HG03175 (cell line): ENCODE data around the gene PPP5C.
A peak's percentile ranks its signal among the peaks of the same experiment; 100 is the strongest.
"Not testable (repeated sequence)": the region's sequence is repeated elsewhere in the genome, so short reads cannot be mapped to it uniquely, and the experiment has no call there.

Experiments
- ATAC-seq: cut with Tn5 transposase; IDR thresholded peaks from one replicate; pipeline ENCODE4 v1.9.1; 2021; ENCODE audit warnings: mild to moderate bottlenecking, moderate library complexity; ENCODE audit not compliant: unreplicated experiment

PPP5C gene

GRCh38 chr19:46346821-46347571 lies at the start of gene PPP5C:
PPP5C (plus strand) TSS chr19:46347087; CDS start chr19:46347097, 10 bp downstream.
- peak; percentile 60 for ATAC-seq

- ATAC-seq = no peak
These were observed 49.0 kb upstream of the PPP5C start for GRCh38 chr19:46297700-46298478.

GRCh38 chr19:46298479-46299003 lies 48.3 kb upstream of the PPP5C start:
- ATAC-seq = no peak

- ATAC-seq = no peak
These were observed 47.8 kb upstream of the PPP5C start for GRCh38 chr19:46299004-46299509.

GRCh38 chr19:46299695-46300094 lies 47.2 kb upstream of the PPP5C start:
- ATAC-seq = no peak

- ATAC-seq = no peak
These were observed 43.6 kb upstream of the PPP5C start for GRCh38 chr19:46303322-46303690.

GRCh38 chr19:46303691-46304397 lies 43.0 kb upstream of the PPP5C start:
- no peak for ATAC-seq

GRCh38 chr19:46306501-46306900 lies 40.4 kb upstream of the PPP5C start:
- no peak for ATAC-seq

GRCh38 chr19:46308510-46308909 lies 38.4 kb upstream of the PPP5C start:
- no peak for ATAC-seq

- ATAC-seq = no peak
These were observed 37.8 kb upstream of the PPP5C start for GRCh38 chr19:46309056-46309455.

GRCh38 chr19:46311444-46311843 lies 35.4 kb upstream of the PPP5C start:
- no peak for ATAC-seq

- ATAC-seq = not testable (repeated sequence)
These were observed 33.1 kb upstream of the PPP5C start for GRCh38 chr19:46313540-46314469.

- no peak for ATAC-seq
These were observed 29.5 kb upstream of the PPP5C start for GRCh38 chr19:46317339-46317738.

- ATAC-seq = no peak
These were observed 27.3 kb upstream of the PPP5C start for GRCh38 chr19:46319613-46320012.

- no peak for ATAC-seq
These were observed 26.3 kb upstream of the PPP5C start for GRCh38 chr19:46320559-46320958.

GRCh38 chr19:46321653-46322052 lies 25.2 kb upstream of the PPP5C start:
- no peak for ATAC-seq

GRCh38 chr19:46323227-46323626 lies 23.7 kb upstream of the PPP5C start:
- ATAC-seq = not testable (repeated sequence)

- ATAC-seq = no peak
These were observed 22.6 kb upstream of the PPP5C start for GRCh38 chr19:46324277-46324676.

GRCh38 chr19:46326608-46327007 lies 20.3 kb upstream of the PPP5C start:
- no peak for ATAC-seq

- no peak for ATAC-seq
These were observed 18.8 kb upstream of the PPP5C start for GRCh38 chr19:46328079-46328478.
